PC-3 (cell line): ENCODE results near the gene MPND. TPM values are rescaled to one million over a fixed set of nuclear protein-coding genes. Genes with fewer than 3 reads are reported as not detected.

Source experiments
- ATAC-seq: fragments of 200-7000 bp; cut with Tn5 transposase; 2 replicates; pipeline ENCODE4 v1.9.1; 2020; ENCODE audit warnings: mild to moderate bottlenecking, moderate library complexity
- BruUV-seq: library from RNA; stranded (reverse); fragments of 400-500 nt; replicated peaks from 2 replicates; lab custom pipeline; 2021; lab: Mats Ljungman, UMichigan
- CTCF ChIA-PET: fragments of 300-600 bp; sonication (Branson Sonifier 250); formaldehyde crosslinking; loops from one replicate; lab custom pipeline; 2022; ENCODE audit warnings: antibody characterized with exemption; lab: Charles Lee
- POLR2A ChIA-PET: fragments of 300-600 bp; sonication (Branson Sonifier 250); formaldehyde crosslinking; loops from one replicate; lab custom pipeline; 2022; ENCODE audit warnings: antibody characterized with exemption; ENCODE audit not compliant: unreplicated experiment; lab: Charles Lee
- DNase-seq: peaks from one replicate; pipeline ENCODE4 v3.0.0-alpha.2; 2015
- H2AFZ ChIP-seq: fragments of 300-600 bp; sonication (generic); 2 replicates; pipeline ENCODE4 v1.6.0; 2016; ENCODE audit warnings: antibody characterized with exemption, low read length
- H3F3A ChIP-seq: fragments of 300-600 bp; sonication (generic); one replicate; pipeline ENCODE4 v1.6.0; 2017; ENCODE audit warnings: antibody characterized with exemption, low read length, control low read depth, mild to moderate bottlenecking; ENCODE audit not compliant: unreplicated experiment
- H3K27ac ChIP-seq: fragments of 300-600 bp; sonication (generic); 2 replicates; pipeline ENCODE4 v1.5.1; 2016; ENCODE audit warnings: mild to moderate bottlenecking, low read length
- H3K27me3 ChIP-seq: fragments of 300-600 bp; sonication (generic); 2 replicates; pipeline ENCODE4 v1.6.1; 2016; ENCODE audit warnings: low read length, mixed read lengths
- H3K36me3 ChIP-seq: fragments of 300-600 bp; sonication (generic); 2 replicates; pipeline ENCODE4 v1.6.1; 2016; ENCODE audit warnings: low read depth, mixed run types, low read length, mixed read lengths
- H3K4me1 ChIP-seq: fragments of 300-600 bp; sonication (generic); 2 replicates; pipeline ENCODE4 v1.5.1; 2016; ENCODE audit warnings: low read length; ENCODE audit not compliant: insufficient read depth
- H3K4me2 ChIP-seq: fragments of 300-600 bp; sonication (generic); 2 replicates; pipeline ENCODE4 v1.6.0; 2016; ENCODE audit warnings: low read length
- H3K4me3 ChIP-seq: fragments of 300-600 bp; sonication (generic); 2 replicates; pipeline ENCODE4 v1.5.1; 2016; ENCODE audit warnings: mild to moderate bottlenecking, low read length, mixed read lengths
- H3K79me2 ChIP-seq: fragments of 300-600 bp; sonication (generic); 2 replicates; pipeline ENCODE4 v1.6.1; 2017; ENCODE audit warnings: low read length, mixed read lengths
- H3K9ac ChIP-seq: fragments of 300-600 bp; sonication (generic); 2 replicates; pipeline ENCODE4 v1.6.0; 2016; ENCODE audit warnings: mild to moderate bottlenecking, low read length
- H3K9me2 ChIP-seq: fragments of 300-600 bp; sonication (generic); replicated peaks from 2 replicates; pipeline ENCODE4 v1.6.1; 2016; ENCODE audit warnings: mixed run types, low read length, mixed read lengths
- H3K9me3 ChIP-seq: fragments of 300-600 bp; sonication (generic); 2 replicates; pipeline ENCODE4 v1.6.1; 2016; ENCODE audit warnings: low read length, mixed read lengths
- H4K20me1 ChIP-seq: fragments of 300-600 bp; sonication (generic); 2 replicates; pipeline ENCODE4 v1.6.1; 2016; ENCODE audit warnings: low read length, mixed read lengths
- EZH2 ChIP-seq: fragments of 300-600 bp; sonication (generic); IDR thresholded peaks from one replicate; pipeline ENCODE4 v1.6.1; 2017; ENCODE audit warnings: antibody characterized with exemption, mild to moderate bottlenecking, low read length; ENCODE audit not compliant: unreplicated experiment
- EZH2phosphoT487 ChIP-seq: fragments of 300-600 bp; sonication (generic); IDR thresholded peaks from 2 replicates; pipeline ENCODE4 v1.6.1; 2018; ENCODE audit warnings: mild to moderate bottlenecking, antibody characterized with exemption, low read length, borderline replicate concordance
- intact Hi-C: fragments of 100-400 bp; cut with micrococcal nuclease; formaldehyde crosslinking; loops from 2 replicates; pipeline ENCODE4 v1.9.0; 2023
- total RNA-seq: library from RNA; depleted of rRNA; stranded (reverse); fragments of >200 nt; gene quantifications from 2 replicates; pipeline ENCODE4 v1.2.3, GENCODE V29; 2014
- TF ChIP-seq, protein P1 (sequence below): fragments of 300-600 bp; sonication (generic); conservative IDR thresholded peaks from 2 replicates; pipeline ENCODE4 v1.5.1; 2017; ENCODE audit warnings: antibody characterized with exemption, low read depth, mild to moderate bottlenecking, low read length

MPND gene
- total RNA-seq, 1 experiment from 2014 or later = 5.6 TPM

- H4K20me1 ChIP-seq = peaks cover 14% of the 10 kb centered on the region; the same call in 1 of the 2 replicates
- peaks cover 4% of the 10 kb centered on the region; the same call in 1 of the 2 replicates for H3K36me3 ChIP-seq
- H3K27ac ChIP-seq = no peak overlapping the region
- BruUV-seq = no TSS peak
- H3K4me3 ChIP-seq = no peak overlapping the region
- H2AFZ ChIP-seq = no peak overlapping the region
- H3K9me3 ChIP-seq = no peaks in the 10 kb centered on the region
- peaks cover 11% of the 10 kb centered on the region for H3K4me1 ChIP-seq
- H3K9ac ChIP-seq = no peak overlapping the region
- ChIA-PET CTCF (interaction anchor here (0.6 to 0.7 kb wide), 3 partner anchors 19 to 1089 kb away, joined by 4 to 17 read pairs (median 6); no protein-coding TSS in a partner anchor), POLR2A (interaction anchor here (0.6 kb wide), 1 partner anchor 53 kb away, joined by 14 read pairs; no protein-coding TSS in a partner anchor)
- TF ChIP-seq EZH2 (no peak), EZH2phosphoT487 (no peak)
- TF ChIP-seq, protein P1, sequence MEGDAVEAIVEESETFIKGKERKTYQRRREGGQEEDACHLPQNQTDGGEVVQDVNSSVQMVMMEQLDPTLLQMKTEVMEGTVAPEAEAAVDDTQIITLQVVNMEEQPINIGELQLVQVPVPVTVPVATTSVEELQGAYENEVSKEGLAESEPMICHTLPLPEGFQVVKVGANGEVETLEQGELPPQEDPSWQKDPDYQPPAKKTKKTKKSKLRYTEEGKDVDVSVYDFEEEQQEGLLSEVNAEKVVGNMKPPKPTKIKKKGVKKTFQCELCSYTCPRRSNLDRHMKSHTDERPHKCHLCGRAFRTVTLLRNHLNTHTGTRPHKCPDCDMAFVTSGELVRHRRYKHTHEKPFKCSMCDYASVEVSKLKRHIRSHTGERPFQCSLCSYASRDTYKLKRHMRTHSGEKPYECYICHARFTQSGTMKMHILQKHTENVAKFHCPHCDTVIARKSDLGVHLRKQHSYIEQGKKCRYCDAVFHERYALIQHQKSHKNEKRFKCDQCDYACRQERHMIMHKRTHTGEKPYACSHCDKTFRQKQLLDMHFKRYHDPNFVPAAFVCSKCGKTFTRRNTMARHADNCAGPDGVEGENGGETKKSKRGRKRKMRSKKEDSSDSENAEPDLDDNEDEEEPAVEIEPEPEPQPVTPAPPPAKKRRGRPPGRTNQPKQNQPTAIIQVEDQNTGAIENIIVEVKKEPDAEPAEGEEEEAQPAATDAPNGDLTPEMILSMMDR = no peak
- intact Hi-C loops = no loop called here
- no peaks in the 10 kb centered on the region for H3K27me3 ChIP-seq
- H3K79me2 ChIP-seq = peaks cover 97% of the 10 kb centered on the region
- no peaks in the 10 kb centered on the region for H3F3A ChIP-seq
- H3K4me2 ChIP-seq = no peak overlapping the region
- no peaks in the 10 kb centered on the region for H3K9me2 ChIP-seq
- no peak for ATAC-seq
- DNase-seq = no peak
Observed at GRCh38 chr19:4393947-4394590, 50.7 kb downstream of the MPND start.

- Histone ChIP-seq H3K4me2 (no peak overlapping the region), H4K20me1 (peaks cover 8% of the 10 kb centered on the region; the same call in 1 of the 2 replicates), H3K79me2 (peaks cover 79% of the 10 kb centered on the region), H3F3A (no peaks in the 10 kb centered on the region), H3K9me3 (no peaks in the 10 kb centered on the region), H3K27ac (no peak overlapping the region), H3K9me2 (no peaks in the 10 kb centered on the region), H3K4me1 (peaks cover 12% of the 10 kb centered on the region), H3K36me3 (peaks cover 4% of the 10 kb centered on the region; the same call in 1 of the 2 replicates), H3K9ac (no peak overlapping the region), H3K4me3 (no peak overlapping the region), H3K27me3 (no peaks in the 10 kb centered on the region), H2AFZ (no peak overlapping the region)
- DNase-seq (no peak), ATAC-seq (no peak)
- ChIA-PET CTCF (no interaction called here), POLR2A (no interaction called here)
- TF ChIP-seq, protein P1 = no peak
- TF ChIP-seq EZH2 (no peak), EZH2phosphoT487 (no peak)
- no TSS peak for BruUV-seq
- intact Hi-C loops = no loop called here
Observed at GRCh38 chr19:4396949-4397783, 53.8 kb downstream of the MPND start.
